GM21360 (cell line): ENCODE data around the gene UVSSA.

Source experiments
- ATAC-seq: cut with Tn5 transposase; IDR thresholded peaks from one replicate; pipeline ENCODE4 v1.9.1; 2021; ENCODE audit warnings: mild to moderate bottlenecking, moderate library complexity; ENCODE audit not compliant: unreplicated experiment

The UVSSA gene

GRCh38 chr4:1345903-1346780 lies 866 bp upstream of the UVSSA start:
- peak; percentile 4 for ATAC-seq

GRCh38 chr4:1347410-1347864 lies 429 bp downstream of the UVSSA start:
- peak; percentile 23 for ATAC-seq

- no peak for ATAC-seq
Measured at GRCh38 chr4:1348014-1348513, 1.1 kb downstream of the UVSSA start.

GRCh38 chr4:1348746-1349145 lies 1.7 kb downstream of the UVSSA start:
- ATAC-seq: no peak

GRCh38 chr4:1349359-1350168 lies 2.6 kb downstream of the UVSSA start:
- no peak for ATAC-seq

- ATAC-seq: no peak
Measured at GRCh38 chr4:1350169-1350520, 3.1 kb downstream of the UVSSA start.

GRCh38 chr4:1351854-1352566 lies 5.0 kb downstream of the UVSSA start:
- no peak for ATAC-seq

- ATAC-seq: no peak
Measured at GRCh38 chr4:1352567-1352900, 5.5 kb downstream of the UVSSA start.

GRCh38 chr4:1353186-1354055 lies 6.4 kb downstream of the UVSSA start:
- no peak for ATAC-seq

GRCh38 chr4:1354136-1354982 lies 7.4 kb downstream of the UVSSA start:
- ATAC-seq: no peak

- no peak for ATAC-seq
Measured at GRCh38 chr4:1354983-1355275, 7.9 kb downstream of the UVSSA start.

GRCh38 chr4:1355378-1355777 lies 8.4 kb downstream of the UVSSA start:
- no peak for ATAC-seq

GRCh38 chr4:1356181-1356998 lies 9.4 kb downstream of the UVSSA start:
- no peak for ATAC-seq

GRCh38 chr4:1357356-1358248 lies 10.6 kb downstream of the UVSSA start:
- ATAC-seq: no peak

GRCh38 chr4:1358421-1359143 lies 11.6 kb downstream of the UVSSA start:
- no peak for ATAC-seq

- no peak for ATAC-seq
Measured at GRCh38 chr4:1359144-1359501, 12.1 kb downstream of the UVSSA start.

GRCh38 chr4:1359976-1360375 lies 13.0 kb downstream of the UVSSA start:
- ATAC-seq: no peak
